GM18511 (cell line): ENCODE data around the gene CTSW.

Experiments
- ATAC-seq: cut with Tn5 transposase; IDR thresholded peaks from one replicate; pipeline ENCODE4 v1.9.1; 2021; ENCODE audit warnings: mild to moderate bottlenecking, moderate library complexity; ENCODE audit not compliant: unreplicated experiment

CTSW gene

DNA sequence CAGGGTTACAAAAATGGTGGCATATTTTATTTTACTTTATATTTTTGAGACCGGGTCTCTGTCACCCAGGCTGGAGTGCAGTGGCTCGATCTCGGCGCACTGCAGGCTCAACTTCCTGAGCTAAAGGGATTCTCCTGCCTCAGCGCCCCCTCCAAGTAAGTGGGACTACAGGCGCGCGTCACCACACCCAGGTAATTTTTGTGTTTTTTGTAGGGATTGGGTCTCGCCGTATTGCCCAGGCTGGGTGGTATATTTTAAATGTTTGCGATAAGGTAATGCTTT lies 21.2 kb downstream of the CTSW start:
- no peak for ATAC-seq

DNA sequence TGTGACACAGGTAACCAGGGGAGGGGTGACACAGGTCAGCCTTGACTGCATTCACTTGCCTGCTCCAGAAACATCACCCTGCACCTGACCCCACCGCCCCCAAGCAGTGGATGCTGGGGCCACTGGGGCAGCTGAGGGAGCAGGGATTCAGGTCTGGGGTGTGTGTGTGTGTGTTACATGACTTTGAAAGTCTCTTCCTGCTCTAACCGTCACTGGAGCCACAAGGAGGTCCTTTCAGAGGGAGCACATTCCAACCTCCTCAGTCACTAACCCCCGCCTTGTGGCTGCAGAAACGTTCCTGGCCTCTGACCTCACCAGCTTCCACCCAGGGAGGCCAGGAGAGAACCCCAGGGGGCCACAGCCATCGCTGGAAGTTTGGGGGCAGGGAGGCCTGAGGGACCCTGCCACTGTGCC lies 23.4 kb downstream of the CTSW start:
- no peak for ATAC-seq

DNA sequence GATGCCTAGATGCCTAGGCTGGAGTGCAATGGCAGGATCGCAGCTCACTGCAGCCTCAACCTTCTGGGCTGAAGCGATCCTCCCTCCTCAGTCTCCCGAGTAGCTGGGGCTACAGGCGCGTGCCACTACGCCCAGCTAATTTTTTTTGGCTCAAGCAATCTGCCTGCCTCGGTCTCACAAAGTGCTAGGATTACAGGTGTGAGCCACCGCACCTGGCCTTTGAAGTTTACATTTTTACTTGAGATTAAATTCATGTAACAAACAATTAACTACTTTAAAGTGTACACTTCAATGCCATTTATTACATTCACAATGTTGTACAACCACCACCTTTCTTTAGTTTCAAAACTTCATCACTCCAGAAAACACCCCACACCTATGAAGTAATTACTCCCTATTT lies 24.1 kb downstream of the CTSW start:
- no peak for ATAC-seq

DNA sequence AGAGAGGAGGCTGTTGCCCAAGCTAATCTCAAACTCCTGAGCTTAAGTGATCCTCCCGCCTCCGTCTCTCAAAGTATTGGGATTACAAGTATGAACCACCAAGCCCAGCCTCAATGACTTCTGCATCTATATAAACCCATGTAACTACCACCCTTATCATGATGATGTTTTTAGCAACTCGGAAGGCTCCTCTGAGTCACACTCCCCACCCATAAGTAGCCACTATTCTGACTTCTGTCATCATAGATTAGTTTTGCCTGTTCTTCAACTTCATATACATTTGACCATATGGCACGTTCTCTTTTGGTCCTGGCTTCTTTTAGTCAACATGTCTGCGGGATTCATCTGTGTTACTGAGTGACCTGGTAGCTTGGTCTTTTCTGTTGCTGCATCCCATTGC lies 27.0 kb downstream of the CTSW start:
- no peak for ATAC-seq

DNA sequence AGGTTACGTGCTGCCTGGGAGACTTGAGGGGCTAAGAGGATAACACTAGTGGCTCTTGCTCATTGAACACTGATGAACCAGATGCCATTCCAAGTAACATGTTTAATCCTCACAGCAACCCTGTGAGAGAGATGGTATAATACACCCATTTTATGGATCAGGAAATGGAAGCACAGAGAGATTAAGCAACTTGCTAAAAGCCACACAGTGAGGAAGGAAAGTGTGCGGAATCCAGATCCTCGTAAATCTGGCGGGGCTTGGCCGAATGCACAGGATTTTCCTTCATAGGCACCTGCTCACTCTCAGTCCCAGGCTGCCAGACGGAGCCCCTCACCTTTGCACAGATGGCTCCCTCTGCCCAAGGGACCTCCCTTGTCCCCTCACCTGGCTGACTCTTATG lies 28.2 kb downstream of the CTSW start:
- no peak for ATAC-seq

DNA sequence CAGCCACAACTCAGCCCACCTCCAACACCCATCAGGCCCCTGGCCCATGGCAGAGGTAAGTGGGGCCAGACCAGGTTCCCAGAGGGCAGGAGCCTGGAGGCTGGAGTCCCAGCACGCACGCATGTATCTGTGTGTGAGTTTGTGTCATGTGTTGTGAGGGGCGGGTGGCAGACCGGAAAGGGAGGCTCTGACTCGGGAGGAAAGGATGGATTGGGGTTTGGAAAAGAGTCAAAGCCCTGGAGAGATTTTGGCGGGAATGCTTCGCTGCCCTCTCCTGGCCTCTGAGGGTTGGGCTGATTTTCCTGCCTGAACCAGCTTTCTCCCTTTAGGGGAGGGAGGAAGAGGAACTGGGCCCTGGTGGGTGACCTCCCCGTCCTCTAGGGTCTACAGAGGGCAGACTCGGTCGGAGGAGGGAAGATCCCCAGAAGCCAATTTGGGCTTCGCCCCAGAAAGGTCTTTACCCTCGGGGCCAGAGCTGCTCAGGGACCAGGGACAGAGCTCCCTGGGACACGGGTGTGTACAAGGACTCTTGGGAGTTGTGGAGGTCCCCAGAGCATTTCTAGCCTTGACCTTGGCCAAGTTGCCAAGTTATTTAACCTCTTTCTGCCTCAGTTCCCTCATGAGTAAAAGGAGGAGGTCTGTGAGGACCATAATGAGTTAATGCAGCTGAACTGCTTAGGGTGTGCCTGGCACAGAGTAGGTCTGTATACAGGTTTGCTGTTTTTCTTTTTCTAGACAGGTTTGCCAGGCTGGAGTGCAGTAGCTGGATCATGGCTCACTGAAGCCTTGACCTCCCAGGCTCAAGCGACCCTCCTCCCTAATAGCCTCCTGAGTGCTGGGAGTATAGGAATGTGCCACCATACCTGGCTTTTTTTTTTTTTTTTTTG lies 32.3 kb downstream of the CTSW start:
- no peak for ATAC-seq

DNA sequence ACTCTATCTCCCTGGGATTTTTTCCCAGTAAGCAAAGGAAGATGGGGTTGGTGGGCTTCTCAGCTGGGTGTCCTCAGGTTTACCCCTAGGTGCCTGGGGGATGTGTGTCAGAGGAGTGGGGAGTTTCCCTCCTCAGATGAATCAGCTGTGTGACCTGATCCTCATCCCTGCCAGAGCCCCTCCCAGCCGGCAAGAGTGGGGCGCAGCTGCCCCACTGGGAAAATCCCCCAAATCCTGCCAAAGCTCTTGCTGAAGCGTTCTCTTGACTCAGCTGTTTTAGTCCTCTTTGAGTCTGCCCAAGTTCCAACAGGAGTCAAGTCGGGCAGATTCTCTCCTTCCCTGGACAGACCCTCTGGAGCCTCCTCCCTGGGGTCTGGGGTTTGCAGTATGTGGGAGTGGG lies 33.2 kb downstream of the CTSW start:
- no peak for ATAC-seq

DNA sequence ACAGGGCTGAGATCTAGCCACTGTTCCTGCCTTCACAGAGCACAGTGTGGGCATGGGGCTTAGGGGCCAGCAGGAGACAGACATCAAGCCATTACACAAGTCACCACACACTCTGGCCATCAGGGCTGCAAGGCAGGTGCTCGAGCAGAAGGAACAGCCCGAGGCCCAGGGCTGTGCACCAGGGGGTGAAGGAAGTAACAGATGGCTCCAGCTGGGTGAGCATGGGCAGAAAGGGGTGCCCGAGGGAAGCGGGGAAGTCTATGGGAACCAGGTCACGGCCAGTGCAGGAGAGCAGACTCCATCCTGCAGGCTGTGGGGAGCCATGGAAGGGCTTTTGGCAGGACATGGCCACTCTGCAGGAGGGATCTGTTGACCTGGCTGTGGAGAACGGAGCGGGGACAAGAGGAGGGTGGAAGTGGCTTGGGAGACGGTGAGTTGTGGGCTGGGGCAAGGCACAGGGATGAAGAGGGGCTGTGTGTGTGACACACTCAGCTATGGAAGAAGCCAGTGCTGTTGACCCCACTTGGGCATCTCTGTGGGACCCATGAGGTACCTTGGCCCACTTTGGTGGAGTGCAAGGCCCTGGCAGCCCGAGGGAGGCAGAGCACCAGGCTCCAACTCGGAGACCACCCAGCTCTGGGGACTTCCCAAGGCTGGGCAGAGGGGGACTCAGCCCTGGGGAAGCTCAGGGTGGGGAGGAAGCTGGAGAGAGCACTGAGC lies 35.6 kb downstream of the CTSW start:
- ATAC-seq = no peak

DNA sequence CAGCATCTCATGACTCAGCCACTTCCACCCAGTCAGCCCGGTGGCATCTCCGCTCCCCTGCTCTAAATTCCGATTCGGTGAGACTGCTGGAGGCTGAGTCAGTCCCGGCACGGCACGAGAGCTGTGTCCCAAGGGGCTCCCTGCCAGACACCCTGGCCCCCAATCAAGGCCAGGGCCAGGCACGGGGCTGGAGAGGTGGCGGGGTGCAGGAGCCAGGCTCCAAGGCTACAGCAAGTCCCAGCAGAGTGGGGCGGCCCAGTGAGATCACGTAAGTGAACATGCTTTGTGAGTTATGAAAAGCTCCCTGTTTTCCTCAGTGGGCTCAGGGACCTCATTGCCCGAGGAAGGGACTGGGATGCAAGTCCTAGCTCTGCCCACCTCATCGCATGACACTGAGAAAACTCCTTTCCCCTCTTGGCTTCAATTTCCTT lies 36.2 kb downstream of the CTSW start:
- ATAC-seq = no peak

DNA sequence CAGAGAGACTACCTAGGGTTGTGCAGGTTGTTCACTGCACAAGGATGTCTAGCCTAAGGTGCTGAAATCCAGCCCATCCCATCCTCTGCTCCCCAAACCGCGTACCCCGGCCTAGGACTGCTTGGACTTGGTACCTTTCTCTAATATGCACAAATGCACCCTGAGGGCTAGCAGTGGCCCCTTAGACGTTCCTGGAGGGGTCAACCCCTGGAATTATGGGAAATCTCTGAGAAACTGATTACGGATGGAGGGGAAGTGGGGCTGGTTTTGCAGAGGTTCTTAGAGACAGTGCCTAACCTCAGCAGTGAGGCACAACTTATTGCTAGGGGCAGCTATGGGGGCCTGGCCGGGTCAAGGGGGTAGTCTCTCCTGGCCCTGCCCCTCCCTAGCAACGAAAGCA lies 36.8 kb downstream of the CTSW start:
- ATAC-seq = no peak

DNA sequence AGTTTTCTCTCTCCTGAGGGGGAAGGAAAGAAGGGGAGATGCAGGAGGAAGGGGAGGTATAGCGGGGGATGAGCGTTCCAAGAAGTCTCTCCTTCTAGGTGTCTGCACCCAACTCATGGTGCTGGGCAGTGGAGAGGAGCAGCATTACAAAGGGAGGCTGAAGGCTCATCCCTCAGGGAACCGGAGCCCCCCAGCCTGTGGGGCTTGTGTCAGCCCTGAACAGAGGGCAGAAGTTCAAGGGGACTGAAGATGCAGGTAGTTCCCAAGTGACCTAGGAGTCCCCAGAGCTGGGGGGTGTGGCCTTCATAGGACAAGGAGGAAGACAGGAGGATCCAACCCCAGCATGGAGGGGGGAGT lies 37.4 kb downstream of the CTSW start:
- no peak for ATAC-seq

DNA sequence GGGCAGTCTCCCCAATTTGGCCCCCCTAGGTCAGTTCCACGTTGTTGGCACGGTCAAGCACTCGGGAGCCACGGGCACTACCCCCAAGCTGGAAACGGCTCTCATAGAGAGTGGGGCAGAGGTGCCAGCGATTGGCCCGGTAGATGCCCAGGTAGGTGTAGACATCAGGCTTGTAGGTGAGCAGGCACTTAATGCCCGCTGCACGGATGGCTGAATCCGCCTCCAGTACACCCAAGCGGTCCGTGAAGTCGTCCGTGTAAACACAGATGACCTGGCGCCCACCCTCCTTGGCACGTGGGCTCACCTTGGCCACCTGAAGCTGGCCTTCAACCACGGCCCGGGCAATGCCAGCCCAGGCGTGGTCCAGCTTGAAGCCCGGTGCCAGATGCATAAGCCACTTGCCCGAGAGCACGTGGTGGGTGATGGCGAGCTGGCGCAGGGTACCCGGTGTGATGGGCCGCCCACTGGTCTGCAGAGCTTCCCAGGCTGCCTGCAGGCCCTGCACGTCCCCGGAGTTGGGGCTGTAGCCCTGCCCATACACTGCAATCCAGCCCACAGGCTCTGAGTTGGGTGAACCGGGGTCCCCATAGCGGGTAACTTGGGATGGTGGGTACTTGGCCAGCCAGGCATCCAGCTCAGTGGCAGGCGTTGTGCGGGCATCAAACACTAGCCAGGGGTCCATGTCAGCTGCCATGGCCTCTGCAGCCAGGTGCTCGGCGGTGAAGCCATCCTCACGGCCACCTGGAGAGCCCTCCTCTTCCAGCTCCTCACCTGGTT lies 38.0 kb downstream of the CTSW start:
- no peak for ATAC-seq

DNA sequence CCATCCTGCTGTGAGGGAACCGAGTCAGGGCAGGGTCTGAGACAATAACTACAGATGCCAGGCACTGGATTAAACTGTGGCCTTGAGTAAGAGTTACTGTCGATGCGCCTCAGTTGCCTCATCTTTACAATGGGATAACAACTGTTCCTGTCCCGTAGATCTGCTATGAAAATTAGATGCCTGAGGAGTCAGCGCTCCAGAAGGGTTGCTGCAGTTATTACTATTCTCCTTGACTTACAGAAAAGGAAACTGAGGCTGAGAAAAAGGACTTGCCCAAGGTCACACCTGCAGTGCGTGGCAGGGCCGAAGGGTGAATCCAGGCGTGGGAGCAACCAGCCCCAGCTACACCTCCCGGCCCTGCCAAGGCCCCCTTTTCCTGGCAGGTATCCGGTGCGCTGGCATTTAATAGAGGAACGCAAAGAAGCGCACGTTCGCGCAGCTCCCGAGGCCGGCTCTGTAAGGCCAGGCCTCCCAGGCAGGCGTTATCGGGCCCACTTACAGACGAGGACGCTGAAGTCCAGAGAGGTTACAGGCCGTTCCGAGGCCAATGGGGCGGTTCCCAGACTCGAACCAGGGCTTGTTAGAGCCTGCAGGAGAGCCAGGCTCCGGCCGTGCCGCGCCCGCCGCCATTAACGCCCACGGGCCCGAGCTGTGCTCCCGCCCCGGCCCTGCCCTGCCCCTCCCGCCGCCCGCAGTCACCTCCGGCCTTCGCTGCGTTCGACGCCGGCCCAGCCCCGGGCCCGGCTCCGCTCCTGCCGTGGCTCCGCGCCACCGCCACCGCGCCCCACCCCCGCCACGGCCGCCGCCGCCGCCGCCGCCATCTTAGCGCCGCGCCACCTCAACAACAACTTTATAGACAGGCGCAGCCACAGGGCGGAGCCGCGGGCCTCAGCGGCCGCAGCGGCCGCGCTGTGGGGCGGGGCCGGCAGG lies 38.8 kb downstream of the CTSW start, which contains the start of gene C11orf68:
C11orf68 (minus strand) TSS at position 852 of the 930 bp plus-strand sequence; CDS start at position 821, 31 bp downstream.
- ATAC-seq = peak; percentile 65

DNA sequence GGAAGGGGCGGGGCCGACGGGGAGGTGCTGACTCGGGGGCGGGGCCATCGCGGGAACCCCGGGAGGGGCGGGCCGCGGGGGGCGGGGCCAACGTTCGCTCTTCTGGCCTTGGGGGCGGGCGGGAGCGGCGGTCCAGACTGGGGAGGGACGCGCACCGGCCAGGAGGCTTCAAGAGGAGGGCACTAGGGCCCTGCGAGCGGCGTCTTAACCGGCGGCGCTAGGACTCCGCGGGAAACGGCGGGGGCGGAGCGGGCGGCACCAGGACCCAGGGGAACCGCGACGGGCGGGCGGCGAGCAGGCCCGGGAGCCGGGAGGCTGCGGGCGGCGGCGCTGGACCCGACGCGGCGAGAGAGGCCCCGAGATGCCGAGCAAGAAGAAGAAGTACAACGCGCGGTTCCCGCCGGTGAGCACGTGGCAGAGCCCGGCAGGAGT lies 39.5 kb downstream of the CTSW start, which contains the start of gene DRAP1:
DRAP1 (plus strand) TSS at position 286 of the 432 bp plus-strand sequence; CDS start at position 362, 76 bp downstream.
- peak; percentile 90 for ATAC-seq

DNA sequence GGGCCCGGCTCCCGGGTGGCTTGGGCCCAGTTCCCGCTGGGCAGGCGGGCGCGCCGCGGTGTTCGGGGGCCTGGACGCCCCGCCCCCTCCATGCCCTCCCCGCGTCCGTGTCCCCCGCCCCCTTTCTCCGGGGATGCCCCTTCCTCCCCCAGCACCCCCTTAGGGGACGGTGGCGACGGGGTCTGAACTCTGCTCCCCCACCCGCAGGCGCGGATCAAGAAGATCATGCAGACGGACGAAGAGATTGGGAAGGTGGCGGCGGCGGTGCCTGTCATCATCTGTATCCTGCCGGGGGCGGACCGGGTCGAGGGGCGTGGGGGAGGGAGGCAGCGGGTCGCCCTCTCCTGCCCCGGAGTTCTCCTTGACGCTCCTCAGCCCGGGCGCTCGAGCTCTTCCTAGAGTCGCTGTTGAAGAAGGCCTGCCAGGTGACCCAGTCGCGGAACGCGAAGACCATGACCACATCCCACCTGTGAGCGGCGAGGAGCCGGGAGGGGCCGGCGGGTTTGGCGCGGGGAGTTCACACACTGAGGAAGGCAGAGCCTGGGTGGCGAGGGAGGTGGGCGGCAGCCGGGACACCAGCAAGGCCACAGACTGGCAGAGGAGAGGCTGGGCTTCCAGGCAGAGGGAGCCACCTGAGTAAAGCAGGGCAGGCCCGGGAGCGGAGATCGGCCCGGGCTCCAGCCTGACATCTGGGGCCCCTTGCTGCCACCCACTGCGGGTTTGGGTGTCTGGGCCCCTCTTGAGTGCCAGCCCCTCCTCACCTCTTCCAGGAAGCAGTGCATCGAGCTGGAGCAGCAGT lies 40.1 kb downstream of the CTSW start:
- ATAC-seq = peak; percentile 49

DNA sequence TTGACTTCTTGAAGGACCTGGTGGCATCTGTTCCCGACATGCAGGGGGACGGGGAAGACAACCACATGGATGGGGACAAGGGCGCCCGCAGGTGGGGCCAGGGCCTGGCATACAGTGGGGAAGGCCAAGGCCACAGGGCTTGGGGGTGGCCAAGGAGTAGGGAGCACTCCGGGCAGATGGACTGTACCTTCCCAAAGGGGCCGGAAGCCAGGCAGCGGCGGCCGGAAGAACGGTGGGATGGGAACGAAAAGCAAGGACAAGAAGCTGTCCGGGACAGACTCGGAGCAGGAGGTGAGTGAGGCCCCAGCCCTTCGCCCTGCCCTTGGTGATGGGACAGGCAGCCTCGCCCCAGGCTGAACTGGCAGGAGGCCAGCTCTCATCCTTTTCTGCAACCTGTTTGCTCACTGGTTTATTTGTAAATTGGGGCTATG lies 40.8 kb downstream of the CTSW start:
- ATAC-seq = no peak

DNA sequence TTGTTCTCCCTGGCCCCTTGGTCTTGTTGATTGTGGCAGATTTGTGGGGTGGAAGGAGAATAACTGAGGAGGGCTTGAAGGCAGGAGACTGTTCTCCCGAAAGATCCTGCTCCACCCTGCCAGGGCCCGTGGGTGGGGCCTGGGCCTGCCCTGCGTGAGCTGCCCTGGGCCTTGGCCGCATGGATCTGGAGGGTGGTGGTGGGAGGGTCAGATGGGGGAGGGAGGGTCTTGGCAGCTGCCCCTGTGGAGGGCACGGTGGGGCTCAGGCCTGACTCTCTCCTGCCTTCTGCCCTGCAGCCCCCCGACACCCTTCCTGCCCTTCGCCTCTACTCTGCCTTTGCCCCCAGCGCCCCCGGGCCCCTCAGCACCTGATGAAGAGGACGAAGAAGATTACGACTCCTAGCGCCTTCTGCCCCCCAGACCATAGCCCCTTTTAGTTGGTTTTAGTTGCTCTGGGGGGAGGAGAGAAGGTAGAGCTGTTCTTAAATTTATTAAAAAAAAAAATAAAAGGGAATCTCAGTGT lies 41.5 kb downstream of the CTSW start:
- ATAC-seq = no peak

DNA sequence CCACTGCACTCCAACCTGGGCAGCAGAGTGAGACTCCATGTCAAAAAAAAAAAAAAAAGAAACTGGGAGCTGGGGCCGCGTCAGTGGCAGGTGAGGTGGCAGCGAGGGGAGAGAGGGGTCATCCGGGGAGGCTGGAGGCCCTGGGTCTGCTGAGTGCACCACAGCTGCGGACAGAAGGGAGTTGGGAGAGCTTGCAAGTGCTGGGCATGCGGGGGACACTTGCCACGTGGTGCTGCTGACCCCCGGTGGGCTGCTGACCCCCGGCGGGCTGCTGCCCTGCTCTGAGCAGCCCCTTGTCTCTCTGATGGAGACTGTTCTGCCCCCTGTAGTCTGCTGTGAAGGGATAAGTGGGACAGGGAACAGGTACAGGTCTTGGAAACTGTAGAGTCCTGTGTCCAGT lies 42.2 kb downstream of the CTSW start:
- no peak for ATAC-seq

DNA sequence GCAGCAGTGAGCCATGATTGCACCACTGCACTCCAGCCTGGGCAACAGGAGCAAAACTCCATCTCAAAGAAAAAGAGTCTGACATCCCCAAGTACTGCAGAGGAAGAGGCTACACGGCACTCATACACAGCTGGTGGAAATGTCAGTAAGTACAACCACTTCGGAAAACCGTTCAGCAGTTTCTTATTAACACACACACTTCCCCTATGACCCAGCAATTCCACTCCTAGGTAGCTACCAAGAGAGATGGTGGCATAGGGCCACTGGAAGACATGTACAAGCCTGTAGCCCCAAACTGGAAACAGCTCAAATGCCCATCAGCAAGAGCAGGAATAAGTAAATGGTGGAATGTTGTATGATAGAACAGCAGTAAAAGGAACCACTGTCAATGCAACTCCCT lies 42.9 kb downstream of the CTSW start:
- ATAC-seq = no peak
